ENCODE measurements around the gene SLC6A20. TPM values are rescaled to one million over a fixed set of nuclear protein-coding genes. Genes with fewer than 3 reads are reported as not detected.
"Not testable (repeated sequence)": the region's sequence is repeated elsewhere in the genome, so short reads cannot be mapped to it uniquely, and the experiment has no call there.

The SLC6A20 gene
- total RNA-seq, 4 donors from 2014 or later: 0.38 to 0.55 (median 0.44) TPM; not detected in 1

- intact Hi-C loops (cut with DNase I; ENCODE audit: low total_unique reads): no loop called here
- no peak for DNase-seq (ENCODE audit: low spot score in 2 of 2)
- 90 to 93% methylated on average over 3 of the region's 3 CpGs for WGBS, 2 donors
- no peak for TF ChIP-seq POLR2A (IDR thresholded peaks at IDR 0.05)
- TF ChIP-seq CTCF (IDR thresholded peaks at IDR 0.05): no peak
- H3K4me3 ChIP-seq (ENCODE audit: low read depth, poor library complexity, severe bottlenecking): no peak overlapping the region
Measured at GRCh38 chr3:45753095-45753494, 43.2 kb downstream of the SLC6A20 start.

GRCh38 chr3:45751537-45752242, 44.6 kb downstream of the SLC6A20 start:
- no peak for DNase-seq (ENCODE audit: low spot score in 2 of 2)
- no peak for TF ChIP-seq CTCF (IDR thresholded peaks at IDR 0.05)
- no peak for TF ChIP-seq POLR2A (IDR thresholded peaks at IDR 0.05)
- 89 to 91% methylated on average over 7 of the region's 7 CpGs for WGBS, 2 donors

GRCh38 chr3:45749880-45750279, 46.5 kb downstream of the SLC6A20 start:
- no peak for TF ChIP-seq POLR2A (IDR thresholded peaks at IDR 0.05)
- TF ChIP-seq CTCF (IDR thresholded peaks at IDR 0.05): no peak
- intact Hi-C loops (cut with DNase I; ENCODE audit: low total_unique reads): no loop called here
- WGBS, 2 donors: 73 to 76% methylated on average over 4 of the region's 4 CpGs
- DNase-seq (ENCODE audit: low spot score in 2 of 2): no peak
- H3K4me3 ChIP-seq (ENCODE audit: low read depth, poor library complexity, severe bottlenecking): no peak overlapping the region

More at GRCh38 chr3:45751537-45752242, 44.6 kb downstream of the SLC6A20 start:
- intact Hi-C loops (cut with DNase I; ENCODE audit: low total_unique reads): no loop called here
- no peak overlapping the region for H3K4me3 ChIP-seq (ENCODE audit: low read depth, poor library complexity, severe bottlenecking)

- DNase-seq (ENCODE audit: low spot score in 2 of 2); H3K4me3 ChIP-seq (ENCODE audit: low read depth, poor library complexity, severe bottlenecking); intact Hi-C loops (cut with DNase I; ENCODE audit: low total_unique reads): not testable (repeated sequence)
- WGBS, 2 donors: 91 to 92% methylated on average over 4 of the region's 4 CpGs
Measured at GRCh38 chr3:45749036-45749600, 47.2 kb downstream of the SLC6A20 start.

- TF ChIP-seq CTCF (IDR thresholded peaks at IDR 0.05) (no peak), POLR2A (IDR thresholded peaks at IDR 0.05) (no peak)
- 61 to 78% methylated on average over 8 of the region's 8 CpGs for WGBS, 2 donors
- no peak overlapping the region for H3K4me3 ChIP-seq (ENCODE audit: low read depth, poor library complexity, severe bottlenecking)
- DNase-seq (ENCODE audit: low spot score in 2 of 2): no peak
- intact Hi-C loops (cut with DNase I; ENCODE audit: low total_unique reads): no loop called here
Measured at GRCh38 chr3:45748068-45748467, 48.3 kb downstream of the SLC6A20 start.

- no peak for DNase-seq (ENCODE audit: low spot score in 2 of 2)
- intact Hi-C loops (cut with DNase I; ENCODE audit: low total_unique reads): no loop called here
- no peak overlapping the region for H3K4me3 ChIP-seq (ENCODE audit: low read depth, poor library complexity, severe bottlenecking)
- no peak for TF ChIP-seq CTCF (IDR thresholded peaks at IDR 0.05)
- no peak for TF ChIP-seq POLR2A (IDR thresholded peaks at IDR 0.05)
- WGBS, 2 donors: 83 to 90% methylated on average over 8 to 18 of the region's 18 CpGs
Measured at GRCh38 chr3:45746777-45747622, 49.3 kb downstream of the SLC6A20 start.

All from lower leg skin (tissue), 4 donors.